ENCODE results near the gene NBL1.

Gene NBL1

GRCh38 chr1:19670787-19671186, 26.7 kb downstream of the NBL1 start:
- no peak for FAIRE-seq

GRCh38 chr1:19672237-19672636, 28.1 kb downstream of the NBL1 start:
- FAIRE-seq, result no peak

DNA sequence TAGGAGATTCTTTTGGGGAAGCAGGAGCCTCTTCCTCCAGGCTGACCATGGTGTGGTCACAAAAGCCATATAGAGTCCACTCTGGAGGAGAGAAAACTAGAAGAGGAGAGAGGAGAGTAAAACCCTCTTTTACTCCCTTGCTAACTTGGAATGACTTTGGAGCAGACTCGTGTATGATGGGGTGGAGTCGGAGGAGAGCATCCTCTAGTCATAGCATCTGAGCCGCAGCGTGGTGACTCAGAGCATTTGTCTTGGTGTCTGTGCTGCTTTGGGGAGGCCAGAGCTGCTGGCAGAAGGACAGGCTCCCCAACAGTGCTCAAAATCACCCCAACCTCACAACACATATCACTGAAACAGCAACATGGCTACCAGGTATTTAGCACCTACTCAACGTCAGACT, 31.7 kb downstream of the NBL1 start:
- FAIRE-seq, result no peak

- FAIRE-seq, result no peak
Observed at GRCh38 chr1:19676438-19676922, 32.4 kb downstream of the NBL1 start.

DNA sequence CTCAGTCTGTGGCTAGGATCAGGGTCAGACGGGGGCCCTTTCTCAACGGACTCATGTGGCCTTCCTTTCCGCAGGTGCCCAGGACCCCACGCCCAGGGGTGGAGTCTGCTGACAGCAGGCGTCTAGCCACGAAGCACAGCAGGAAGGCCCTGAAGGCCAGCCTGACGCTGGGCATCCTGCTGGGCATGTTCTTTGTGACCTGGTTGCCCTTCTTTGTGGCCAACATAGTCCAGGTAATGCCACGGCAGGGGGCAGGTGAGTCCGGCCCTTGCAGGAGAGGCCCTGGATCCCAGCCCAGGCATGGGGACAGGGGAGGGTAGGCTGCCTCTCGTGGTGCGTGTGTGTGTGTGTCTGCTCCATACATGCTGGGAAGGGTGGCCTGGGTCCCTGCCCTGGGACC, 34.4 kb downstream of the NBL1 start:
- no peak for FAIRE-seq

- FAIRE-seq, result no peak
Observed at GRCh38 chr1:19678931-19679453, 34.9 kb downstream of the NBL1 start.

DNA sequence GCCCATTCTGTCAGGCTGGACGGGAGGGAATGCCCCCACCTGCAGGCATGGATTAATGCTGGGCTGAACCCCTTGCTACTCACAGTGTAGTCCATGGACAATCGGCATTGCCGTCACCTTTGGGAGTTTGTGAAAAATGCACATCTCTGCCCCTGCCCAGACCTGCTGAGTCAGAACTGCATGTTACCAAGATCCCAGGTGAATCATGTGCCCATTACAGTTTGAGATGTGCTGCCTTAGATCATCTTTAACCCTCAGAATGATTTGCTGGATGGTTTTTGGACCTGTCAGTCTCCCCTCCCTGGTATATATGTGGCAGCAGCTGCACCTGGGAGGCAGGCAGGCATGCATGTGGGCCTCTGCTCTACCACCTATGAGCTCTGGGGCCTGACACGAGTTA, 35.6 kb downstream of the NBL1 start:
- FAIRE-seq, result no peak

GRCh38 chr1:19680644-19681043, 36.5 kb downstream of the NBL1 start:
- no peak for FAIRE-seq

DNA sequence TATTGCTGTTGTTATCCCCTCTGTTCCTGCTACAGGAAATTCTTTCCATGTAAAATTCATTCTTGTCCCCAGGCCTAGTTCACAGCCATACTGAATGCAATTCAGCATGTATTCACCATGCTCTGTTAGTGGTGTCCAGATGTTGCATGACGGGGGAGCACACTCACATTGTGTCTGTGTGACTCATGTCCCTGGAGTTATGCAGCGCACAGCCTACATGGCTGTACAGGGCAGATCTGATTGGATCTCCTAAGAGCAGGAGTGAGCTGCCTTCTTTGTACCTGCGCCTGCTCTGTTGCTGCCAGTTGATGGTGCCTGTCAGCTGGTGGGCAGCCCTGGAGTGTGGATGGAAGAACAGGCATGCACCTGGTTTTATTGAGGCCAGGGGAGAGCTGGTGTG, 38.1 kb downstream of the NBL1 start:
- no peak for FAIRE-seq

- FAIRE-seq, result no peak
Observed at GRCh38 chr1:19682901-19683300, 38.8 kb downstream of the NBL1 start.

DNA sequence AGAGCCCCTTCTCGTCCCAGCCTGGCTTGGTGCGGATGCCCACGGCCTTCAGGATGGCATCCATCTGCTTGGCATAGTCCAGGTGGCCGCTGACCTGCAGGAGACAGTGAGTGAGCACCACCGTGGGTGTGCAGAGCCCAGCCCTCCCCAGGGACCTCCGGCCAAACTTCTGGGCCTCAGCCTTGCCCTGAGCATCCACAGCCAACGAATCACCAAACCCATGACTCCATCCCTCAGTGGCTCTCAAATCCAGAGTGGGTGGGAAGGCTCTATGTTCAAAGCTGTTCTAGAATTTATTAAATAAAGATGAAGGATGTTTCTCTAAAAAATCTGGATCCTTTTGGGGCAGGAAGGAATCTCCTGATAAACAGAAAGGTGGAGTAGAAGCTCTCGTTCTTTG, 39.2 kb downstream of the NBL1 start:
- FAIRE-seq, result no peak

DNA sequence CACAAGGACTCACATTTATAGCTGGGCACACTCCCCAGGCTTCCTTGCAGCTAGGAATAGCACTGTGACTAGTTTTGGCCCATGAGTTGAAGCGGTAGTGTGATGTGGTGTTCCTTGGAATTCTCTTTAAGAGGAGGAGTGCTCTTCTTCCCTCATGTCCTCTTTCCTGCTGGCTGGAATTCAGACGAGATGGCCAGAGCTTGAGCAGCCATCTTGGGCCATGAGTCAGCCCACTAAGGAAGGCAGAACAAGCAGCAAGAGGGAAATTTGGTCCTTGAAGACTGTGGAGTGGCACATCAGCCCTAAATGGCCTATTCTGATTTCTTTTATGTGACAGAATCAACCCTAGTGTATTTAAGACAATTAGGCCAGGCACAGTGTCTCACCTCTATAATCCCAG, 40.6 kb downstream of the NBL1 start:
- FAIRE-seq, result no peak

DNA sequence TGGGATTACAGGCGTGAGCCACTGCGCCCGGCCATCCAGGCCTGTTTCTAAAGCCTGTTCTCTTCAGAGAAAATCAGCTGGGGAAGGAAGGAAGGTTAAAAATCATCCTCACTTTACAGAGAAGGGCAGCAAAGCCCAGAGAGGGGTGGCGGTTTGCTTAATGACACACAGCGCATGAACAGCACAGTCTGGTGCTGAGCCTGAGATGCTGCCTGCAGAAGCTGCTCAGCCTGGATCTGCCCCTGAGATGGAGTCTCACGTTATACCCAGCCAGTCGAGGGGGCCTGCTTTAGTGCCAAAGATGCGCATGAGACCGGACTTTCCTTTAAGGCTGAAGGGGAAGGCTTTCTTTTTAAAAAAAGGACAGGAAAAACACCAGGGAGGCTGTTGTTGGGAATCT, 41.9 kb downstream of the NBL1 start:
- no peak for FAIRE-seq

GRCh38 chr1:19687414-19687813, 43.3 kb downstream of the NBL1 start:
- no peak for FAIRE-seq

- no peak for FAIRE-seq
Observed at GRCh38 chr1:19688041-19688842, 44.1 kb downstream of the NBL1 start.

DNA sequence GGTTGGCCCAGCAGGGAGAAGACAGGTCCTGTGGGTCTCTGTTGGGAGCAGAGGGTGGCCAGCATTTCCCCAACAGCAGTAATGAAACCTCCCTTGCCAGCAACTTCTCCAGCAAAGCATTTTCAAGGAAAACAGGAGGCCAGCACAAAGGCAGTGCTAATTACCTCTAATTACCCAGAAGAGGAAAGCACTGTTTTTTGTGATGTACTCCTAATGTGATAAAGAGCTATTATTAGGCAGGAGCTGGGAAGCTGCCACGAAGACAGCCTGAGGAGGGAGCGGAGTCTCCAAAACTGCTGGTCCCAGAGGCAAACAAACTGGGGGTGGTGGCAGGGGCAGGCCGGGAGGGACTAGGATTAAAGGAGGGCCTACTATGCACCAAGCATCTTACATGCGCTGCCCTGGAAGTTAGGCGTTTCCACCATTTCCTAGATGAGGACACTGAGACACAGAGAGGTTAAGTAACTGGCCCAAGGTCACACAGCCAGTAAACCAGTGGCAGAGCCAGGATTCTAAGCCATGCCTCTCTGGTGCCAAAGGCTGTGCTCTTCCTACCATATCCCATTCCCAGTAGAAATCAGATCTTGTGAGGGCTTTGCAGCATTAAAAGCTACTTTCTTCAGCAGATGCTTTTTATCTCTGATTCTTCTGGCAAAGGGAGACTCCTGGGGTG, 45.1 kb downstream of the NBL1 start:
- no peak for FAIRE-seq

- FAIRE-seq, result no peak
Observed at GRCh38 chr1:19689856-19690255, 45.7 kb downstream of the NBL1 start.

DNA sequence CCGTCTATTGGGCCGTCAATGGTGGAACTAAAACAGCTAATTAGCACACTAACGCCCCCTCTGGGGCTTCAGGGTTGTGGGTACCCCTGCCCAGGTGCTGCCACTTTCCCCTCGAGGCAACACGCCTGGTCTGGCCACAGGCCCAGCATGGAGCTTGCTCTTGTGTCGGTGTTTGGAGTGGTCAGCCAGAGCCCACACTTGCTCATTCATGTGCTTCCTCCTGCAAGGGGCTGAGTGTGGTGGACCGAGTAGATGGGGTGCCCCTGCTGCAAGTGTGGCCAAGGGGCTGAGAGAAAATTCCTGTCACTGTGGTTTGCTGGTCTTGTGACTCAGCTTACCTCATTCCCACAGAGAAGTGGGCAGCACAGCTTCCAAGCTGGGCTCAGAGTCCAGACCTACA, 46.2 kb downstream of the NBL1 start:
- FAIRE-seq, result no peak

- no peak for FAIRE-seq
Observed at GRCh38 chr1:19694298-19694697, 50.2 kb downstream of the NBL1 start.

GRCh38 chr1:19695772-19696171, 51.7 kb downstream of the NBL1 start:
- FAIRE-seq, result no peak

- FAIRE-seq, result no peak
Observed at GRCh38 chr1:19696820-19697219, 52.7 kb downstream of the NBL1 start.

- FAIRE-seq, result no peak
Observed at GRCh38 chr1:19698181-19698580, 54.1 kb downstream of the NBL1 start.

DNA sequence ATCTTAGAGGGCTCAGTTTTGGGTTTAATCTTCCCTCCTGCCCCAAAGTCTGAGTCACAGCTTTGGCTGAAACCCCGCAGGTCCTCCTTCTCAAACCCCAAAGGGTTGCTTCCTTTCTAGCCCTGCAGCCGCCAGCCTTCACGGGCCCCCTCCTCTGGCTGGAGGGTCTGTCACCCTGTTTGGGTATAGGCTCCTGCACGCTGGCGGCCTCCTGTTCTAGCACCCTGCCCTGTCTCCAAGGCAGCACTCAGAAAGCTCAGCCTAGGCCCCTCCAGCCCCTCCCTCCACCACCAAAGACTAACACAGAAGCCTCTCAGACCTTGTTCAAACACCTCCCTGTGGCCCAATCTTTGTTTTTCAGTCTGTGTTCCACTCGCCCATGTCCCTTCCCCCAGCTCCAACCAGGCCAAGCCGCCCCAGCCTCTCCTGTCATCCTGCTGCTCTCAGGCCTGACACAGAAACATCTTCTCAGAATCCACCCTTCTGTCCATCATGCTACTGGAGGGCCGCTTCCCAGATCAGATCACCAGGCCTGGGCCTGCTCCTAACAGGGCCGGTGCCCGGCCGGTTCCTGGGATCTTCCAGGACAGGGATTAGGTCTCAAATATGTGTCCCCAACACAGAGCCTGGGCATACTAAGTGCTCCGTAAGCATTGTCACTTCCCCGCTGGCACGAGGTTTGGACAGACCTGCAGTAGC, 56.1 kb downstream of the NBL1 start:
- FAIRE-seq, result no peak

DNA sequence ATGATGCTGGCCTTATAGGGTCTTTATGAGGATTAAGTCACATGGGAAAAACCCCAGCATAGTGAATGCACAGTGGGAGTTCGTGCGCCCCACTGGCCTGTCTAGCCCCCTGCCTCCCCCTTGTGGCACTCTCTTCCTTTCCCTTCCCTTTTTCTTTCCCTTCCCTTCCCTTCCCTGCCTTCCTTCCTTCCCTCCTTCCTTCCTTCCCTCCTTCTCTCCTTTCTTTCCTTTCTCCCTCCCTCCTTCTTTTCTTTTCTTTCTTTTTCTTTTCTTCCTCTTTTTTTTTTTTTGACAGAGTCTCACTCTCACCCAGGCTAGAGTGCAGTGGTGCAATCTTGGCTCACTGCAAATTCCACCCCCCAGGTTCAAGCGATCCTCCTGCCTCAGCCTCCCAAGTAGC, 59.2 kb downstream of the NBL1 start:
- no peak for FAIRE-seq

Data from colon (tissue), 2 donors.